ENCODE data around the gene CARMIL3. TPM values are rescaled to one million over a fixed set of nuclear protein-coding genes. Genes with fewer than 3 reads are reported as not detected.
"Not testable (repeated sequence)": the region's sequence is repeated elsewhere in the genome, so short reads cannot be mapped to it uniquely, and the experiment has no call there.

Gene CARMIL3
- total and polyA plus RNA-seq, 2 of the 8 experiments (the other 6 are each of a cell fraction or from before 2014, with no cell fraction given) = 6.0 to 9.0 TPM

- not testable (repeated sequence) for H3K27ac ChIP-seq (ENCODE audit: low read depth, low read length); H3K79me2 ChIP-seq (ENCODE audit: control insufficient read depth in 1 of 2, insufficient read depth in 2 of 2, low read length in 2 of 2); H3K4me1 ChIP-seq (replicated peaks in 1 of 4; ENCODE audit: control insufficient read depth in 3 of 4, insufficient read depth in 4 of 4, low read length in 3 of 4); H2AFZ ChIP-seq (ENCODE audit: low read length); H4K20me1 ChIP-seq (replicated peaks in 1 of 2; ENCODE audit: control insufficient read depth in 1 of 2, insufficient read depth in 2 of 2, low read length in 2 of 2); H4K91ac ChIP-seq (replicated peaks; ENCODE audit: insufficient read length, low read length); H3K23ac ChIP-seq (ENCODE audit: insufficient read length); H2BK20ac ChIP-seq (ENCODE audit: low read length); DNase-seq (ENCODE audit: low read depth in 1 of 2, low spot score in 2 of 2); H2AK5ac ChIP-seq (ENCODE audit: low read depth, low read length); H3K23me2 ChIP-seq (ENCODE audit: low read depth, low read length); H3K56ac ChIP-seq (replicated peaks; ENCODE audit: insufficient read length, low read depth, low read length); H2BK120ac ChIP-seq (replicated peaks; ENCODE audit: low read depth, low read length); H3K27me3 ChIP-seq (replicated peaks in 1 of 4; ENCODE audit: control insufficient read depth in 3 of 4, extremely low read depth in 1 of 4, insufficient read depth in 3 of 4, low read length in 3 of 4); H3K36me3 ChIP-seq (ENCODE audit: control insufficient read depth in 2 of 4, insufficient read depth in 4 of 4, low read length in 3 of 4); H4K5ac ChIP-seq (ENCODE audit: insufficient read length, low read depth, low read length); H3K9me3 ChIP-seq (ENCODE audit: insufficient read depth in 2 of 2, low read depth in 1 of 2, low read length in 1 of 2); H3K9ac ChIP-seq (replicated peaks in 1 of 4; ENCODE audit: extremely low read depth in 1 of 4, low read depth in 3 of 4, low read length in 3 of 4); H4K8ac ChIP-seq (ENCODE audit: extremely low read depth, insufficient read depth, low read length); H3K4ac ChIP-seq (replicated peaks; ENCODE audit: insufficient read length, low read depth, low read length); H2BK15ac ChIP-seq (ENCODE audit: low read length); H3K79me1 ChIP-seq (ENCODE audit: low read depth, low read length); H3K18ac ChIP-seq (ENCODE audit: extremely low read depth, low read length); FAIRE-seq; H2BK5ac ChIP-seq (ENCODE audit: low read depth, low read length); H3K14ac ChIP-seq (ENCODE audit: insufficient read length); H2BK12ac ChIP-seq (ENCODE audit: low read depth, low read length)
- peak overlapping the region in 2 of 4 experiments; percentile 69 to 73; a peak in 4 of 8 replicates for H3K4me3 ChIP-seq (ENCODE audit: extremely low read depth in 1 of 4, insufficient read depth in 2 of 4, low read depth in 3 of 4, low read length in 4 of 4)
- peak overlapping the region in 1 of 2 experiments; percentile 83; a peak in 3 of 4 replicates for H3K4me2 ChIP-seq (ENCODE audit: insufficient read depth in 1 of 2, low read depth in 2 of 2, low read length in 2 of 2)
- CTCF ChIA-PET (ENCODE audit: partially characterized antibody) = interaction anchor here (0.9 to 7.1 kb wide), 5 partner anchors 11 to 72 kb away, joined by 3 to 33 read pairs (median 5); no protein-coding TSS in a partner anchor
- POLR2A ChIA-PET (ENCODE audit: partially characterized antibody) = interaction anchor here (1.6 kb wide), 1 partner anchor 44 kb away, joined by 3 read pairs; no protein-coding TSS in a partner anchor
- 55% methylated on average over 10 of the region's 10 CpGs; no CpG with 5 or more reads in 1 of the 2 experiments for WGBS, 2 experiments (ENCODE audit: extremely low coverage in 1 of 2, insufficient coverage in 1 of 2, insufficient read length in 1 of 2, insufficient replicate concordance in 2 of 2, low coverage in 1 of 2, low lambda C conversion rate in 2 of 2, missing lambda C conversion rate in 1 of 2)
Observed at GRCh38 chr14:24036963-24037657, 14.7 kb upstream of the CARMIL3 start.

All from H1 (cell line).